Right lobe of liver (tissue), 4 donors: ENCODE measurements around the gene IER5.

ENCODE experiments used
- POLR2A ChIP-seq: fragments of 450-650 bp; IDR thresholded peaks from one replicate; pipeline ENCODE4 v1.6.1; 2017; ENCODE audit warnings: antibody characterized with exemption, mild to moderate bottlenecking
- TF ChIP-seq, protein P1 (sequence below), 4 donors: fragments of 200-600 bp in 3 of 4; fragments of 450-650 bp in 1 of 4; IDR thresholded peaks; one replicate each; pipeline versions ENCODE4 v1.5.1 to v1.8.0; 2016 to 2022; ENCODE audit warnings: antibody characterized with exemption in 4 of 4, mild to moderate bottlenecking in 2 of 4
- donor health status: DM: no; HTN: no; CAD: no.
- donor health status: DM: no; HTN: no; CAD: no.
- donor health status: DM: no; HTN: yes; CAD: no.

- TF ChIP-seq, protein P1, sequence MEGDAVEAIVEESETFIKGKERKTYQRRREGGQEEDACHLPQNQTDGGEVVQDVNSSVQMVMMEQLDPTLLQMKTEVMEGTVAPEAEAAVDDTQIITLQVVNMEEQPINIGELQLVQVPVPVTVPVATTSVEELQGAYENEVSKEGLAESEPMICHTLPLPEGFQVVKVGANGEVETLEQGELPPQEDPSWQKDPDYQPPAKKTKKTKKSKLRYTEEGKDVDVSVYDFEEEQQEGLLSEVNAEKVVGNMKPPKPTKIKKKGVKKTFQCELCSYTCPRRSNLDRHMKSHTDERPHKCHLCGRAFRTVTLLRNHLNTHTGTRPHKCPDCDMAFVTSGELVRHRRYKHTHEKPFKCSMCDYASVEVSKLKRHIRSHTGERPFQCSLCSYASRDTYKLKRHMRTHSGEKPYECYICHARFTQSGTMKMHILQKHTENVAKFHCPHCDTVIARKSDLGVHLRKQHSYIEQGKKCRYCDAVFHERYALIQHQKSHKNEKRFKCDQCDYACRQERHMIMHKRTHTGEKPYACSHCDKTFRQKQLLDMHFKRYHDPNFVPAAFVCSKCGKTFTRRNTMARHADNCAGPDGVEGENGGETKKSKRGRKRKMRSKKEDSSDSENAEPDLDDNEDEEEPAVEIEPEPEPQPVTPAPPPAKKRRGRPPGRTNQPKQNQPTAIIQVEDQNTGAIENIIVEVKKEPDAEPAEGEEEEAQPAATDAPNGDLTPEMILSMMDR (IDR thresholded peaks at IDR 0.05), result no peak
- TF ChIP-seq POLR2A, result no peak
Measured at GRCh38 chr1:181100015-181100905, 11.8 kb downstream of the IER5 start.
